ENCODE measurements around the gene NEMP2. TPM values are rescaled to one million over a fixed set of nuclear protein-coding genes. Genes with fewer than 3 reads are reported as not detected.
"Not testable (repeated sequence)": the region's sequence is repeated elsewhere in the genome, so short reads cannot be mapped to it uniquely, and the experiment has no call there.

The NEMP2 gene
- polyA plus RNA-seq, 4 donors = 11.9 to 14.9 (median 14.2) TPM

- no peak for DNase-seq (ENCODE audit: low read depth in 4 of 4, low spot score in 2 of 4)
These were observed 6.0 kb downstream of the NEMP2 start for GRCh38 chr2:190528521-190529001.

- DNase-seq (ENCODE audit: low read depth in 4 of 4, low spot score in 2 of 4) = no peak
These were observed 6.6 kb downstream of the NEMP2 start for GRCh38 chr2:190527918-190528317.

- DNase-seq (ENCODE audit: low read depth in 4 of 4, low spot score in 2 of 4) = no peak
These were observed 7.3 kb downstream of the NEMP2 start for GRCh38 chr2:190527214-190527613.

- no peak for DNase-seq (ENCODE audit: low read depth in 4 of 4, low spot score in 2 of 4)
These were observed 8.3 kb downstream of the NEMP2 start for GRCh38 chr2:190526105-190526750.

- no peak for DNase-seq (ENCODE audit: low read depth in 4 of 4, low spot score in 2 of 4)
These were observed 9.6 kb downstream of the NEMP2 start for GRCh38 chr2:190524928-190525327.

- no peak for DNase-seq (ENCODE audit: low read depth in 4 of 4, low spot score in 2 of 4)
These were observed 14.4 kb downstream of the NEMP2 start for GRCh38 chr2:190519975-190520767.

GRCh38 chr2:190517468-190517867 is 17.1 kb downstream of the NEMP2 start:
- DNase-seq (ENCODE audit: low read depth in 4 of 4, low spot score in 2 of 4) = no peak

- DNase-seq (ENCODE audit: low read depth in 4 of 4, low spot score in 2 of 4) = no peak
These were observed 18.8 kb downstream of the NEMP2 start for GRCh38 chr2:190515687-190516086.

GRCh38 chr2:190514676-190515075 is 19.8 kb downstream of the NEMP2 start:
- DNase-seq (ENCODE audit: low read depth in 4 of 4, low spot score in 2 of 4) = no peak

GRCh38 chr2:190513877-190514276 is 20.6 kb downstream of the NEMP2 start:
- no peak for DNase-seq (ENCODE audit: low read depth in 4 of 4, low spot score in 2 of 4)

GRCh38 chr2:190512539-190513095 is 21.9 kb downstream of the NEMP2 start:
- DNase-seq (ENCODE audit: low read depth in 4 of 4, low spot score in 2 of 4) = no peak

- no peak for DNase-seq (ENCODE audit: low read depth in 4 of 4, low spot score in 2 of 4)
These were observed 23.4 kb downstream of the NEMP2 start for GRCh38 chr2:190511104-190511503.

GRCh38 chr2:190509895-190510294 is 24.6 kb downstream of the NEMP2 start:
- not testable (repeated sequence) for DNase-seq (ENCODE audit: low read depth in 4 of 4, low spot score in 2 of 4)

- DNase-seq (ENCODE audit: low read depth in 4 of 4, low spot score in 2 of 4) = no peak
These were observed 27.4 kb downstream of the NEMP2 start for GRCh38 chr2:190507135-190507534.

- DNase-seq (ENCODE audit: low read depth in 4 of 4, low spot score in 2 of 4) = no peak
These were observed 27.9 kb downstream of the NEMP2 start for GRCh38 chr2:190506666-190507065.

- no peak for DNase-seq (ENCODE audit: low read depth in 4 of 4, low spot score in 2 of 4)
These were observed 28.8 kb downstream of the NEMP2 start for GRCh38 chr2:190505696-190506095.

GRCh38 chr2:190504912-190505311 is 29.6 kb downstream of the NEMP2 start:
- DNase-seq (ENCODE audit: low read depth in 4 of 4, low spot score in 2 of 4) = no peak

- no peak for DNase-seq (ENCODE audit: low read depth in 4 of 4, low spot score in 2 of 4)
These were observed 31.4 kb downstream of the NEMP2 start for GRCh38 chr2:190503088-190503487.

GRCh38 chr2:190501702-190502407 is 32.7 kb downstream of the NEMP2 start:
- DNase-seq (ENCODE audit: low read depth in 4 of 4, low spot score in 2 of 4) = no peak

- DNase-seq (ENCODE audit: low read depth in 4 of 4, low spot score in 2 of 4) = no peak
These were observed 33.3 kb downstream of the NEMP2 start for GRCh38 chr2:190501231-190501630.

GRCh38 chr2:190500054-190500502 is 34.4 kb downstream of the NEMP2 start:
- no peak for DNase-seq (ENCODE audit: low read depth in 4 of 4, low spot score in 2 of 4)
